ENCODE results near the gene PHLPP1. TPM values are rescaled to one million over a fixed set of nuclear protein-coding genes. Genes with fewer than 3 reads are reported as not detected.

PHLPP1 gene
- total RNA-seq, 1 experiment from 2014 or later = 39.9 TPM

DNA sequence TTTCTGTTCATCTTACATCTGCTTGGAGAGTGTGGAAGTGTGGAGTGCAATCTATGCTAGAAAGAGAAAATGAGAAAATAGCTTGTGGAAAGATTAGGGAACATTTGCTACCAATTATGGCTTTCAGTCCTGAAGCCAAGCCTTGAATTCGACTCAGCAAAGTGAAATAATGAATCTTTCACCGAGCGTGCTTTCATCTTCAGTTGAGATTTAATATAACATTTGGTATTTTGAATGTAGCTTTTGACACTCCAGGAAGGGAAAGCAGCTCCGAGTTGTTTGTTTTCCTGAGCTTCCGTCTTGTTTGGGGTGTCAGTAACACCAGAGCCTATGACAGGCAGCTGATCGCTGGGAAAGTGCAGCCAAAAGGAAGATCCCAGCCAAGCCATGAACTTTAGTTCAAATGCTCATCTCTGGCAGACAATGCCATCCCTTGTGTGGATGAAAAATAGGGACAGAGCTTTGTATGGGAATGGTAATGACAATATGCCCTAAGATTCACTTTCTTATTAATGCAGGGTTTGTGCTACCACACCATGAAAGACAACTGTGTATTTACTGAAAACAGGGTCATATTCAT, 25.0 kb upstream of the PHLPP1 start:
- Histone ChIP-seq H3K9me3 (ENCODE audit: control insufficient read depth, low read depth, low read length) (no peaks in the 10 kb centered on the region), H4K91ac (ENCODE audit: insufficient read length, low read depth, low read length) (no peak overlapping the region), H3T11ph (ENCODE audit: low read length) (no peak overlapping the region), H3K4me1 (ENCODE audit: insufficient read depth, low read length) (no peaks in the 10 kb centered on the region), H3K4ac (ENCODE audit: low read depth, low read length) (no peak overlapping the region), H2BK5ac (ENCODE audit: insufficient read length, low read length) (no peak overlapping the region), H2AFZ (ENCODE audit: low read length) (no peak overlapping the region), H4K5ac (ENCODE audit: insufficient read length, low read depth, low read length) (no peak overlapping the region), H3K14ac (ENCODE audit: insufficient read depth, low read length) (no peak overlapping the region), H2BK12ac (ENCODE audit: insufficient read length, low read depth, low read length) (no peak overlapping the region), H2AK5ac (ENCODE audit: insufficient read length, low read length) (no peak overlapping the region), H2BK20ac (ENCODE audit: low read depth, low read length, poor library complexity, severe bottlenecking) (no peak overlapping the region), H4K8ac (replicated peaks; ENCODE audit: insufficient read length, low read depth, low read length) (no peak overlapping the region), H3K4me2 (ENCODE audit: insufficient read depth, insufficient read length, low read length) (no peak overlapping the region), H3K27ac (ENCODE audit: insufficient read length, low read depth, low read length) (no peak overlapping the region), H3K23me2 (ENCODE audit: insufficient read length, low read depth, low read length, poor library complexity, severe bottlenecking) (no peaks in the 10 kb centered on the region), H2BK15ac (ENCODE audit: low read depth, low read length) (no peak overlapping the region), H3K27me3 (ENCODE audit: insufficient read depth, low read length) (no peaks in the 10 kb centered on the region), H3K56ac (ENCODE audit: insufficient read length, low read depth, low read length) (no peak overlapping the region), H3K79me2 (ENCODE audit: insufficient read depth, low read length) (no peaks in the 10 kb centered on the region), H3K9ac (ENCODE audit: extremely low read depth, insufficient read length, low read length) (no peak overlapping the region), H3K79me1 (ENCODE audit: insufficient read depth, low read depth, low read length, poor library complexity, severe bottlenecking) (no peaks in the 10 kb centered on the region), H3K18ac (ENCODE audit: insufficient read length, low read depth, low read length) (no peak overlapping the region), H2BK120ac (ENCODE audit: low read depth, low read length, poor library complexity, severe bottlenecking) (no peak overlapping the region), H3K23ac (ENCODE audit: insufficient read length, low read depth, low read length) (no peak overlapping the region), H4K20me1 (ENCODE audit: control insufficient read depth, insufficient read depth, insufficient read length) (no peaks in the 10 kb centered on the region)
- Mint-ChIP-seq H3K36me3 (ENCODE audit: insufficient read depth in 1 of 3, low read depth in 3 of 3) (peaks cover 7 to 11% (median 7%) of the 10 kb centered on the region in 3 experiments), H3K9me3 (peaks cover 10 to 20% of the 10 kb centered on the region in 2 experiments), H3K27ac (no peak overlapping the region), H3K4me3 (no peak overlapping the region), H3K27me3 (ENCODE audit: low read depth) (peaks cover 5% of the 10 kb centered on the region), H3K4me1 (no peaks in the 10 kb centered on the region)
- WGBS (ENCODE audit: extremely low coverage, insufficient read length, low lambda C conversion rate) = no CpG with 5 or more reads among the region's 6 CpGs
- no peak for DNase-seq
- TF ChIP-seq CTCF (conservative IDR thresholded peaks at IDR 0.05) = no peak

All from H9 (cell line).